ENCODE results near the gene FUBP3.

FUBP3 gene

GRCh38 chr9:130542038-130542437 lies 37.3 kb upstream of the FUBP3 start:
- no peaks in the 10 kb centered on the region for H3K36me3 ChIP-seq (ENCODE audit: insufficient read depth, low read length)
- H3K79me2 ChIP-seq (ENCODE audit: insufficient read depth, low read length), result no peaks in the 10 kb centered on the region
- TF ChIP-seq CTCF (conservative IDR thresholded peaks at IDR 0.05; ENCODE audit: low read length) (no peak), EZH2phosphoT487 (IDR thresholded peaks at IDR 0.05; ENCODE audit: borderline replicate concordance) (no peak)
- no peaks in the 10 kb centered on the region for H3K4me1 ChIP-seq (ENCODE audit: insufficient read depth, low read length, poor library complexity, severe bottlenecking)
- H2AFZ ChIP-seq (ENCODE audit: low read length), result no peak overlapping the region
- H3K4me3 ChIP-seq (ENCODE audit: low read length, poor library complexity, severe bottlenecking), result no peak overlapping the region
- no peak overlapping the region for H3K9ac ChIP-seq (ENCODE audit: low read depth, low read length, poor library complexity, severe bottlenecking)
- H3F3A ChIP-seq (ENCODE audit: low read depth), result no peaks in the 10 kb centered on the region
- H4K20me1 ChIP-seq (ENCODE audit: insufficient read depth, low read length, poor library complexity, severe bottlenecking), result no peaks in the 10 kb centered on the region
- no peaks in the 10 kb centered on the region for H3K9me2 ChIP-seq (replicated peaks; ENCODE audit: low read depth, low read length)
- no peaks in the 10 kb centered on the region for H3K9me3 ChIP-seq (ENCODE audit: insufficient read depth, low read depth, low read length)
- no peaks in the 10 kb centered on the region for H3K27me3 ChIP-seq (ENCODE audit: insufficient read depth, low read length, poor library complexity, severe bottlenecking)
- H3K4me2 ChIP-seq (ENCODE audit: low read depth, low read length, poor library complexity, severe bottlenecking), result no peak overlapping the region

DNA sequence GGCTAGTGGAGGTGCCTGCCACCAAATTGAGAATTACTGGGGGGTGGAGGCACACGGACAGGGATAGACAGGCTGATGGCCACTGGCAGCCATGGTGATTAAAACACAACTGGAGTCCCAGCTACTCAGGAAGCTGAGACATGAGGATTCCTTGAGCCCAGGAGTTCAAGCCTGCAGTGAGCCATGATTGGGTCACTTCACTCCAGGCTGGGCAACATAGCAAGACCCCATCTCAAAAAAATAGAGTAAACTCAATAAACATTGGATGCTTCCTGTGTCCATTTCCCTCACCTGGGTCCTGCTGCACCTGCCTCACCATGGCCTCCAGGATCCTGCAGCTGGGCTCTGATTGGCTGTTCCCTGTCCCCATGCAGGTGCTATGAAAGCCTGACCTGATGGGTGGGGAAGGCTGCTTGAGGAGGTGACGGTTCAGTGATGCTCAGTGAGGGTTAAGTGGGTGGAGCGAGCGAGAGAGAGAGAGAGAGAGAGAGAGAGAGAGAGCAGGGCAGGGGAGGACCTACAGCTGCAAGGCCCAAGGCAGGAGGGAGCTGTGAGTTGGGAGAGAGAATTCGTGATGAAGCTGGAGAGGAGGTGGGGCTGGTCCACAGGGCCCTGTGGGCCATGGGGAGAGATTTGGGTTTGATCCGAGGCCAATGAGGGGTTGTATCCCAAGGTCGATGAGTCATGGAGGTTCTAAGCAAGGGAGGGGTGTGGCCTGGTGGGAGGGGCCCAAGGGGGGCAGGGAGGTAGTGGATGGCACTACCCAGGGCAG lies 36.7 kb upstream of the FUBP3 start:
- Histone ChIP-seq H3K9me3 (ENCODE audit: insufficient read depth, low read depth, low read length) (no peaks in the 10 kb centered on the region), H3K4me1 (ENCODE audit: insufficient read depth, low read length, poor library complexity, severe bottlenecking) (no peaks in the 10 kb centered on the region), H4K20me1 (ENCODE audit: insufficient read depth, low read length, poor library complexity, severe bottlenecking) (no peaks in the 10 kb centered on the region), H3K4me2 (ENCODE audit: low read depth, low read length, poor library complexity, severe bottlenecking) (no peak overlapping the region), H2AFZ (ENCODE audit: low read length) (no peak overlapping the region), H3K9ac (ENCODE audit: low read depth, low read length, poor library complexity, severe bottlenecking) (no peak overlapping the region), H3F3A (ENCODE audit: low read depth) (no peaks in the 10 kb centered on the region), H3K36me3 (ENCODE audit: insufficient read depth, low read length) (no peaks in the 10 kb centered on the region), H3K27me3 (ENCODE audit: insufficient read depth, low read length, poor library complexity, severe bottlenecking) (no peaks in the 10 kb centered on the region), H3K79me2 (ENCODE audit: insufficient read depth, low read length) (no peaks in the 10 kb centered on the region), H3K9me2 (replicated peaks; ENCODE audit: low read depth, low read length) (no peaks in the 10 kb centered on the region), H3K4me3 (ENCODE audit: low read length, poor library complexity, severe bottlenecking) (no peak overlapping the region)
- no peak for TF ChIP-seq CTCF (conservative IDR thresholded peaks at IDR 0.05; ENCODE audit: low read length)
- TF ChIP-seq EZH2phosphoT487 (IDR thresholded peaks at IDR 0.05; ENCODE audit: borderline replicate concordance), result no peak

GRCh38 chr9:130543368-130543767 lies 36.0 kb upstream of the FUBP3 start:
- no peaks in the 10 kb centered on the region for H3K9me3 ChIP-seq (ENCODE audit: insufficient read depth, low read depth, low read length)
- TF ChIP-seq CTCF (conservative IDR thresholded peaks at IDR 0.05; ENCODE audit: low read length) (no peak), EZH2phosphoT487 (IDR thresholded peaks at IDR 0.05; ENCODE audit: borderline replicate concordance) (no peak)
- H4K20me1 ChIP-seq (ENCODE audit: insufficient read depth, low read length, poor library complexity, severe bottlenecking), result no peaks in the 10 kb centered on the region
- no peak overlapping the region for H2AFZ ChIP-seq (ENCODE audit: low read length)
- no peaks in the 10 kb centered on the region for H3K4me1 ChIP-seq (ENCODE audit: insufficient read depth, low read length, poor library complexity, severe bottlenecking)
- H3K9ac ChIP-seq (ENCODE audit: low read depth, low read length, poor library complexity, severe bottlenecking), result no peak overlapping the region
- no peak overlapping the region for H3K4me2 ChIP-seq (ENCODE audit: low read depth, low read length, poor library complexity, severe bottlenecking)
- H3K36me3 ChIP-seq (ENCODE audit: insufficient read depth, low read length), result no peaks in the 10 kb centered on the region
- no peaks in the 10 kb centered on the region for H3K79me2 ChIP-seq (ENCODE audit: insufficient read depth, low read length)
- H3K27me3 ChIP-seq (ENCODE audit: insufficient read depth, low read length, poor library complexity, severe bottlenecking), result no peaks in the 10 kb centered on the region
- H3F3A ChIP-seq (ENCODE audit: low read depth), result no peaks in the 10 kb centered on the region
- no peak overlapping the region for H3K4me3 ChIP-seq (ENCODE audit: low read length, poor library complexity, severe bottlenecking)
- no peaks in the 10 kb centered on the region for H3K9me2 ChIP-seq (replicated peaks; ENCODE audit: low read depth, low read length)
